Body of pancreas (tissue), 4 donors: Measurements from ENCODE around the gene ROCK2.

ENCODE experiments used
- POLR2A ChIP-seq, 3 donors: fragments of 450-650 bp; IDR thresholded peaks; one replicate each; pipeline ENCODE4 v1.6.1; 2016; ENCODE audit warnings: antibody characterized with exemption in 3 of 3, mild to moderate bottlenecking in 2 of 3
- TF ChIP-seq, protein P1 (sequence below), 7 experiments: fragments of 450-650 bp in 4 of 7; fragments of 200-600 bp in 3 of 7; sonication (generic) in 3 of 7; IDR thresholded peaks; one replicate each; pipeline ENCODE4 v1.5.1; 2016 to 2019; ENCODE audit warnings: antibody characterized with exemption in 7 of 7

DNA sequence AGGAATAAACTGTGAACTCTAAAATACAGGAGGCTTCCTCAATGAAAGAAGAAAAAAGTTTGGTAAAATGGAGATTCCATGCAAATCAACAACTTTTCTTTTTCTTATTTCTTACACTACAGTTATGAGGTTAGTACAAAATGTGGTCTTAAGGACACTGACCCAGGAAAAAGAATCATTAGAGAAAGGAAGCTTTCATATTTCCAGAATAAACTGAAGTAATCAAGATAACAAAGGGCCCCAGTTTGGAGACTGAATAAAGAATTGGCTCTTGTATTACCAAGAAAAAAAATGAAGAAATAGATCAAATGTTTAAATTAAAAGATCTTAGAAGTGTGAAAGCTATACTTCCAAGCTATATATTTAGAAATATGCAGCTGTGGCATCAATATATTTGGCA is 116.8 kb downstream of the ROCK2 start:
- no peak for TF ChIP-seq POLR2A (IDR thresholded peaks at IDR 0.05)
- TF ChIP-seq, protein P1, sequence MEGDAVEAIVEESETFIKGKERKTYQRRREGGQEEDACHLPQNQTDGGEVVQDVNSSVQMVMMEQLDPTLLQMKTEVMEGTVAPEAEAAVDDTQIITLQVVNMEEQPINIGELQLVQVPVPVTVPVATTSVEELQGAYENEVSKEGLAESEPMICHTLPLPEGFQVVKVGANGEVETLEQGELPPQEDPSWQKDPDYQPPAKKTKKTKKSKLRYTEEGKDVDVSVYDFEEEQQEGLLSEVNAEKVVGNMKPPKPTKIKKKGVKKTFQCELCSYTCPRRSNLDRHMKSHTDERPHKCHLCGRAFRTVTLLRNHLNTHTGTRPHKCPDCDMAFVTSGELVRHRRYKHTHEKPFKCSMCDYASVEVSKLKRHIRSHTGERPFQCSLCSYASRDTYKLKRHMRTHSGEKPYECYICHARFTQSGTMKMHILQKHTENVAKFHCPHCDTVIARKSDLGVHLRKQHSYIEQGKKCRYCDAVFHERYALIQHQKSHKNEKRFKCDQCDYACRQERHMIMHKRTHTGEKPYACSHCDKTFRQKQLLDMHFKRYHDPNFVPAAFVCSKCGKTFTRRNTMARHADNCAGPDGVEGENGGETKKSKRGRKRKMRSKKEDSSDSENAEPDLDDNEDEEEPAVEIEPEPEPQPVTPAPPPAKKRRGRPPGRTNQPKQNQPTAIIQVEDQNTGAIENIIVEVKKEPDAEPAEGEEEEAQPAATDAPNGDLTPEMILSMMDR (IDR thresholded peaks at IDR 0.05) = no peak
